HepG2 (cell line): ENCODE measurements around the gene UQCRC2. TPM values are rescaled to one million over a fixed set of nuclear protein-coding genes. Genes with fewer than 3 reads are reported as not detected.
A peak's percentile ranks its signal among the peaks of the same experiment; 100 is the strongest.

ENCODE experiments used
- EED ChIP-seq: sonication (generic); formaldehyde crosslinking; IDR thresholded peaks from 2 replicates; pipeline ENCODE4 v1.5.0; 2020; ENCODE audit warnings: mild to moderate bottlenecking, missing genetic modification reagents
- HIVEP1 ChIP-seq: sonication (generic); formaldehyde crosslinking; IDR thresholded peaks from 2 replicates; pipeline ENCODE4 v1.4.0; 2020; ENCODE audit warnings: mild to moderate bottlenecking, missing genetic modification reagents
- HNRNPLL ChIP-seq: fragments of 200-400 bp; formaldehyde crosslinking; IDR thresholded peaks from 2 replicates; pipeline ENCODE4 v1.6.1; 2017; ENCODE audit warnings: mild to moderate bottlenecking, low read depth, low read length; ENCODE audit not compliant: poor library complexity, severe bottlenecking
- KLF9 ChIP-seq: IDR thresholded peaks from 2 replicates; pipeline ENCODE4 v1.6.1; 2016; ENCODE audit warnings: low read depth
- NFYB ChIP-seq: sonication (generic); formaldehyde crosslinking; IDR thresholded peaks from 2 replicates; pipeline ENCODE4 v1.4.0; 2020; ENCODE audit warnings: missing genetic modification reagents
- SAFB2 ChIP-seq: sonication (generic); formaldehyde crosslinking; IDR thresholded peaks from 2 replicates; pipeline ENCODE4 v1.5.1; 2020; ENCODE audit warnings: missing genetic modification reagents, low read depth, mild to moderate bottlenecking, borderline replicate concordance
- ZBTB25 ChIP-seq: IDR thresholded peaks from 2 replicates; pipeline ENCODE4 v1.6.1; 2018; ENCODE audit warnings: missing genetic modification reagents
- ZBTB8A ChIP-seq: sonication (generic); formaldehyde crosslinking; IDR thresholded peaks from 2 replicates; pipeline ENCODE4 v1.4.0; 2020; ENCODE audit warnings: mild to moderate bottlenecking, low read depth, missing genetic modification reagents, borderline replicate concordance
- ZFP62 ChIP-seq: sonication (generic); formaldehyde crosslinking; IDR thresholded peaks from 2 replicates; pipeline ENCODE4 v1.4.0; 2020; ENCODE audit warnings: missing genetic modification reagents
- ZNF3 ChIP-seq: IDR thresholded peaks from 2 replicates; pipeline ENCODE4 v1.7.0; 2017; ENCODE audit warnings: inconsistent platforms
- ZNF564 ChIP-seq: sonication (generic); formaldehyde crosslinking; IDR thresholded peaks from 2 replicates; pipeline ENCODE4 v1.8.1; 2023; ENCODE audit warnings: mild to moderate bottlenecking, missing genetic modification reagents
- ZNF703 ChIP-seq: sonication (generic); formaldehyde crosslinking; IDR thresholded peaks from 2 replicates; pipeline ENCODE4 v1.5.1; 2020; ENCODE audit warnings: missing genetic modification reagents, mild to moderate bottlenecking, moderate library complexity, borderline replicate concordance
- polyA plus RNA-seq, 8 experiments: library from polyadenylated mRNA; depleted of rRNA in 3 of 8; stranded (reverse) in 7 of 8; unstranded in 1 of 8; fragments of >200 nt; fragmentation: Illumina TruSeq in 4 of 8; extraction: Trizol in 4 of 8; gene quantifications; 2 replicates each; pipeline versions ENCODE4 v1.2.1 to v1.2.3, GENCODE V29; 2011 to 2016; ENCODE audit warnings: low read depth in 4 of 8, missing spikeins in 1 of 8, mixed read lengths in 1 of 8; ENCODE audit not compliant: insufficient read depth in 1 of 8
- total RNA-seq, 5 experiments: library from RNA; depleted of rRNA; stranded (reverse); fragments of >200 nt; fragmentation: Illumina TruSeq; extraction: Trizol; gene quantifications; 2 replicates each; pipeline ENCODE4 v1.2.3, GENCODE V29; 2016; ENCODE audit warnings: low read depth in 1 of 5
- TF ChIP-seq, protein P1 (sequence below): sonication (generic); formaldehyde crosslinking; IDR thresholded peaks from 2 replicates; pipeline ENCODE4 v1.4.0; 2020; ENCODE audit warnings: missing genetic modification reagents, borderline replicate concordance
- TF ChIP-seq, protein P2 (sequence below): sonication (generic); formaldehyde crosslinking; IDR thresholded peaks from 2 replicates; pipeline ENCODE4 v1.5.0; 2020; ENCODE audit warnings: mild to moderate bottlenecking, missing genetic modification reagents, borderline replicate concordance

UQCRC2 gene
- total and polyA plus RNA-seq, 2 of the 13 experiments (the other 11 are each of a cell fraction or from before 2014, with no cell fraction given), result 442 to 536 TPM

- TF ChIP-seq SAFB2 (CRISPR knock-in tag) (0 out of 2 replicates have a peak, but pooled peaks have one; percentile 17), ZBTB25 (CRISPR knock-in tag) (no peak), ZBTB8A (CRISPR knock-in tag) (no peak; the same call in 1 of the 2 replicates), EED (no peak), ZNF703 (CRISPR knock-in tag) (no peak), NFYB (CRISPR knock-in tag) (no peak), HIVEP1 (CRISPR knock-in tag) (no peak), ZNF3 (CRISPR knock-in tag) (no peak), KLF9 (CRISPR knock-in tag) (no peak), HNRNPLL (no peak), ZFP62 (CRISPR knock-in tag) (no peak), ZNF564 (no peak)
- TF ChIP-seq, protein P1, sequence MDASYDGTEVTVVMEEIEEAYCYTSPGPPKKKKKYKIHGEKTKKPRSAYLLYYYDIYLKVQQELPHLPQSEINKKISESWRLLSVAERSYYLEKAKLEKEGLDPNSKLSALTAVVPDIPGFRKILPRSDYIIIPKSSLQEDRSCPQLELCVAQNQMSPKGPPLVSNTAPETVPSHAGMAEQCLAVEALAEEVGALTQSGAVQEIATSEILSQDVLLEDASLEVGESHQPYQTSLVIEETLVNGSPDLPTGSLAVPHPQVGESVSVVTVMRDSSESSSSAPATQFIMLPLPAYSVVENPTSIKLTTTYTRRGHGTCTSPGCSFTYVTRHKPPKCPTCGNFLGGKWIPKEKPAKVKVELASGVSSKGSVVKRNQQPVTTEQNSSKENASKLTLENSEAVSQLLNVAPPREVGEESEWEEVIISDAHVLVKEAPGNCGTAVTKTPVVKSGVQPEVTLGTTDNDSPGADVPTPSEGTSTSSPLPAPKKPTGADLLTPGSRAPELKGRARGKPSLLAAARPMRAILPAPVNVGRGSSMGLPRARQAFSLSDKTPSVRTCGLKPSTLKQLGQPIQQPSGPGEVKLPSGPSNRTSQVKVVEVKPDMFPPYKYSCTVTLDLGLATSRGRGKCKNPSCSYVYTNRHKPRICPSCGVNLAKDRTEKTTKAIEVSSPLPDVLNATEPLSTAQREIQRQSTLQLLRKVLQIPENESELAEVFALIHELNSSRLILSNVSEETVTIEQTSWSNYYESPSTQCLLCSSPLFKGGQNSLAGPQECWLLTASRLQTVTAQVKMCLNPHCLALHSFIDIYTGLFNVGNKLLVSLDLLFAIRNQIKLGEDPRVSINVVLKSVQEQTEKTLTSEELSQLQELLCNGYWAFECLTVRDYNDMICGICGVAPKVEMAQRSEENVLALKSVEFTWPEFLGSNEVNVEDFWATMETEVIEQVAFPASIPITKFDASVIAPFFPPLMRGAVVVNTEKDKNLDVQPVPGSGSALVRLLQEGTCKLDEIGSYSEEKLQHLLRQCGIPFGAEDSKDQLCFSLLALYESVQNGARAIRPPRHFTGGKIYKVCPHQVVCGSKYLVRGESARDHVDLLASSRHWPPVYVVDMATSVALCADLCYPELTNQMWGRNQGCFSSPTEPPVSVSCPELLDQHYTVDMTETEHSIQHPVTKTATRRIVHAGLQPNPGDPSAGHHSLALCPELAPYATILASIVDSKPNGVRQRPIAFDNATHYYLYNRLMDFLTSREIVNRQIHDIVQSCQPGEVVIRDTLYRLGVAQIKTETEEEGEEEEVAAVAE (CRISPR knock-in tag), result 0 out of 2 replicates have a peak, but pooled peaks have one; percentile 15
- TF ChIP-seq, protein P2, sequence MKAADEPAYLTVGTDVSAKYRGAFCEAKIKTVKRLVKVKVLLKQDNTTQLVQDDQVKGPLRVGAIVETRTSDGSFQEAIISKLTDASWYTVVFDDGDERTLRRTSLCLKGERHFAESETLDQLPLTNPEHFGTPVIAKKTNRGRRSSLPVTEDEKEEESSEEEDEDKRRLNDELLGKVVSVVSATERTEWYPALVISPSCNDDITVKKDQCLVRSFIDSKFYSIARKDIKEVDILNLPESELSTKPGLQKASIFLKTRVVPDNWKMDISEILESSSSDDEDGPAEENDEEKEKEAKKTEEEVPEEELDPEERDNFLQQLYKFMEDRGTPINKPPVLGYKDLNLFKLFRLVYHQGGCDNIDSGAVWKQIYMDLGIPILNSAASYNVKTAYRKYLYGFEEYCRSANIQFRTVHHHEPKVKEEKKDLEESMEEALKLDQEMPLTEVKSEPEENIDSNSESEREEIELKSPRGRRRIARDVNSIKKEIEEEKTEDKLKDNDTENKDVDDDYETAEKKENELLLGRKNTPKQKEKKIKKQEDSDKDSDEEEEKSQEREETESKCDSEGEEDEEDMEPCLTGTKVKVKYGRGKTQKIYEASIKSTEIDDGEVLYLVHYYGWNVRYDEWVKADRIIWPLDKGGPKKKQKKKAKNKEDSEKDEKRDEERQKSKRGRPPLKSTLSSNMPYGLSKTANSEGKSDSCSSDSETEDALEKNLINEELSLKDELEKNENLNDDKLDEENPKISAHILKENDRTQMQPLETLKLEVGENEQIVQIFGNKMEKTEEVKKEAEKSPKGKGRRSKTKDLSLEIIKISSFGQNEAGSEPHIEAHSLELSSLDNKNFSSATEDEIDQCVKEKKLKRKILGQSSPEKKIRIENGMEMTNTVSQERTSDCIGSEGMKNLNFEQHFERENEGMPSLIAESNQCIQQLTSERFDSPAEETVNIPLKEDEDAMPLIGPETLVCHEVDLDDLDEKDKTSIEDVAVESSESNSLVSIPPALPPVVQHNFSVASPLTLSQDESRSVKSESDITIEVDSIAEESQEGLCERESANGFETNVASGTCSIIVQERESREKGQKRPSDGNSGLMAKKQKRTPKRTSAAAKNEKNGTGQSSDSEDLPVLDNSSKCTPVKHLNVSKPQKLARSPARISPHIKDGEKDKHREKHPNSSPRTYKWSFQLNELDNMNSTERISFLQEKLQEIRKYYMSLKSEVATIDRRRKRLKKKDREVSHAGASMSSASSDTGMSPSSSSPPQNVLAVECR (CRISPR knock-in tag), result no peak
Observed at GRCh38 chr16:22007159-22007508, 54.0 kb downstream of the UQCRC2 start (continued).
